ENCODE results near the gene GAS2L2.
"Not testable (repeated sequence)": the region's sequence is repeated elsewhere in the genome, so short reads cannot be mapped to it uniquely, and the experiment has no call there.

The GAS2L2 gene

DNA sequence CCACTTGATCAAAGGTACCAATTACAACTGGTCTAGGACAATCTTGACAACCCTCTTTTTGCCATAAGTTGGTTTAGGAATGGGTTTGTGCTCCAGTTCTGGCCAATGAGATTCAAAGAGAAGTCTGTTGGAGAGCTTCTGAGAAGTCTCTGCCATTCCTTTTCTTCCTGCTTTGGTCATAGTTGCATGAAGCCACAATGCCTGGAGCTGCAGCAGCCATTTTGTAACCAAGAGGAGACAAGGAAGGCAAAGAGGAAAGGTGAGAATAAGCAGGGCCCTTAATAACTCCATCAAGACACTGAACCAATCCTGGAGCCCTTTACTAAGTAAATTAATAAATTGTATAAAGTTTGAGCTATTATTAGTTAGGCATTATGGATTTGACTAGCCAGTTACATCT lies 4.2 kb upstream of the GAS2L2 start:
- H3K9me3 ChIP-seq (replicated peaks in 1 of 11) = 0 out of 22 replicates have a peak, but pooled peaks cover 0 to 3% (median 0%) of the 10 kb centered on the region in 11 experiments
- H3K9ac ChIP-seq = no peak overlapping the region
- H4K20me1 ChIP-seq = peaks cover 0 to 8% (median 0%) of the 10 kb centered on the region in 11 experiments; a peak in 2 of 22 replicates
- H3K27ac ChIP-seq = no peak overlapping the region
- no peaks in the 10 kb centered on the region for H3K36me3 ChIP-seq
- H3K4me1 ChIP-seq = peaks cover 4 to 14% (median 7%) of the 10 kb centered on the region in 10 experiments; a peak in 16 of 20 replicates
- no peak overlapping the region for H3K4me3 ChIP-seq
- no peak overlapping the region for H3K4me2 ChIP-seq
- no peak for TF ChIP-seq Cebpa-rat (IDR thresholded peaks at IDR 0.05)
- H3K27me3 ChIP-seq = peaks cover 0 to 5% (median 0%) of the 10 kb centered on the region in 11 experiments; a peak in 3 of 22 replicates

GRCh38 chr17:35752471-35752870 lies 568 bp downstream of the GAS2L2 start:
- Histone ChIP-seq H3K36me3 (no peaks in the 10 kb centered on the region), H3K27me3 (peaks cover 27 to 38% (median 34%) of the 10 kb centered on the region in 11 experiments), H3K4me1 (peaks cover 13 to 22% (median 18%) of the 10 kb centered on the region in 10 experiments; a peak in 19 of 20 replicates), H3K9ac (no peak overlapping the region), H3K9me3 (replicated peaks in 1 of 11) (0 out of 22 replicates have a peak, but pooled peaks cover 0 to 3% (median 0%) of the 10 kb centered on the region in 11 experiments), H3K27ac (no peak overlapping the region), H4K20me1 (peaks cover 0 to 30% (median 0%) of the 10 kb centered on the region in 11 experiments; a peak in 6 of 22 replicates), H3K4me3 (no peak overlapping the region), H3K4me2 (peak overlapping the region in 8 of 11 experiments; percentile 4 to 59 (median 30); a peak in 10 of 22 replicates)
- TF ChIP-seq Cebpa-rat (IDR thresholded peaks at IDR 0.05) = no peak

DNA sequence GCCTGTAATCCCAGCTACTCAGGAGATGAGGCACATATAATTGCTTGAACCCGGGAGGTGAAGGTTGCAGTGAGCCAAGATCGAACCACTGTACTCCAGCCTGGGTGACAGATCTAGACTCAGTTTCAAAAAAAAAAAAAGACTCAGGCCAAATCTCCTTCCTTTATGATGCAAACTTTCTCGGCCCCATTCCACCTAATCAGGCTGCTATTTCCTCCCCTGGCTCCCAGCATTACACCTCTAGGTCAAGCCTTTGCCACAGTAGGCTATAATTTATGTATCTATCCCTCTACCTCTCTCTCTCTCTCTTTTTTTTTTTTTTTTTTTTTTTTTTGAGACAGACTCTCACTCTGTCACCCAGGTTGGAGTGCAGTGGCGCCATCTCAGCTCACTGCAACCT lies 1.5 kb downstream of the GAS2L2 start:
- H3K27ac ChIP-seq; H3K36me3 ChIP-seq; H3K4me2 ChIP-seq; H3K9me3 ChIP-seq (replicated peaks in 1 of 11); H3K4me3 ChIP-seq; H3K9ac ChIP-seq: not testable (repeated sequence)
- H3K27me3 ChIP-seq = peaks cover 27 to 38% (median 34%) of the 10 kb centered on the region in 11 experiments
- H4K20me1 ChIP-seq = peaks cover 0 to 33% (median 0%) of the 10 kb centered on the region in 11 experiments; a peak in 6 of 22 replicates
- H3K4me1 ChIP-seq = peaks cover 13 to 22% (median 17%) of the 10 kb centered on the region in 10 experiments; a peak in 19 of 20 replicates

DNA sequence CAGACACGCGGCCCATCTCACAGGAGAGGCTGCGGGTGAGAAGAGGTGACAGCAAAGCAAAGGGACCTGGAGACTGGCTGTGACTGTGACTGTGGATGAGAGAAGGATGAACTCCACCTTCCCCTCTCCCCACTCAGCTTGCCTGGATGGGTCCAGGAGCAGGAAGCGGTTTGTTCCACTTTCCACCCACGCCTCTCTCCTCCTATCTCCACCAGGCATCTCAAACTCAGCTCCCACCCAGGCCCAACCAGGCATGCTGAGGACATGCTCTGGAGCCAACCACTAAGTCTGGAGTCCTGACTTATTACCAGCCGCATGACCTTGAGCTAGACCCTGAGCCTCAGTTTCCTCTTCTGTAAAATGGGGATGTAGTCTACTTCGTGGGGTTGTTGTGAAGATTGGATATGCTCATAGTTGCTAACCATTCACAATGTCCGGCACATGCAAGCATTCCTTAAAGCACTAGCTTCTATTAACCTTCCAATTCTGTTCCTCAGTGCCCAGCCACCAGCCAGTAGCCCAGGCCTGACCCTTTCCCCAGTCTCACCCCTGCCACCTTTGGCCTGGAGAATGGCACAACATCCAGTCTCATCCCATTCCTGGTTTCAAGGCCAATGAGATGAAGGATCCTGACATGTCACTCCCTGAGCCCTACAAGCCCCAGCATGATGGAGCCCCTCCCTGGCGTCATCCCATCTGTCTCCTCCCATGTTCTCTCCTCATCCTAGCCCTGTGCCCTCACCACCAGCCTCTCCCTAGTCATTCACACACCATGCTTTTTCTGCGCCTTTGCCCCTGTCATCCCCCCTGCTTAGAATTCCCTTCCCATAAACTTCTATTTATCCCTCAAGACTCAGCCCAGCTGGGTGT lies 2.3 kb downstream of the GAS2L2 start:
- TF ChIP-seq Cebpa-rat (IDR thresholded peaks at IDR 0.05) = no peak
- Histone ChIP-seq H3K4me2 (peak overlapping the region; percentile 41 to 71 (median 61)), H3K4me1 (peaks cover 10 to 22% (median 17%) of the 10 kb centered on the region in 10 experiments; a peak in 19 of 20 replicates), H3K4me3 (peak overlapping the region in 2 of 10 experiments; percentile 18 to 28; a peak in 1 of 20 replicates), H4K20me1 (peaks cover 0 to 41% (median 0%) of the 10 kb centered on the region in 11 experiments; a peak in 6 of 22 replicates), H3K9ac (0 out of 22 replicates have a peak overlapping the region, but pooled peaks of 2 of the 11 experiments have one; percentile 4 to 22), H3K36me3 (no peaks in the 10 kb centered on the region), H3K9me3 (replicated peaks in 1 of 11) (no peaks in the 10 kb centered on the region), H3K27ac (no peak overlapping the region), H3K27me3 (peaks cover 27 to 38% (median 34%) of the 10 kb centered on the region in 11 experiments)

DNA sequence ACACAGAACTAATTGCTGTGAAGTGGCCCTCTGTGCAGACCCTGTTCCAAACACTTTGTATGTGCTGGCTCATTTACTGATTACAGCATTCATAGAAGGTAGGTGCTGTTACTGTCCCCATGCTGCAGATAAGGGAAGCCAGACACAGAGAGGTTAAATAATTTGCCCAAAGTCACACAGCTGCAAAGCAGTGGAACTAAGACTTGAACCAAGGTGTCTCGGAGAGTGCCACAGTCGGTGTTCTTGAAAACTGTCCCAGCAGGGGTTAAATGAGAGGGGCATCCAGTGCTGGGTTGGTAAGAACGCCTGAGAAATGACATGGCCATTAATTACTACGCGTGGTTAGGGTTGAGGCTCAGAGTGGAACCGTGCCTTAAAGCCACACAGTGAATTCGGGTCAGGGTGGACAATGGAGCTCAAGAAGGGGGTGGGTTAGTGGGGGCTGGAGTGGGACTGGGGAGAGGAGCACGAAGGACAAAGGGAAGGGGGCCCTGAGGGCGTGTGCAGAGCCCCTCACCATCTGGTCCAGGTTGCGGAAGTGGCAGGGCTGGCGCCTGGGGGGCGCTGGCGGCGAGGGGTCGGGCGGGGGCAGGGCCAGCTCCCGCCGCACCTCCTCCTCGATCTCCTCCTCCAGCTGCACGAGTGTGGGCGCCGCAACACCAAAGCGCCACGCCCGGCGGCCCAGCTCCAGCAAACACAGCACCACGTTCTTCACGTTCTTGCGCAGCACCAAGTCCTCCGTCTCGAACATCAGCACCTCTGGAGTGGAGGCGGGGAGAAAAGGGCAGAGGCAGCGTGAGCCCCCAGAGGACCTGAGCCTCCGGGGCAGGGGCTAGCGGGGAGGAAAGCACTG lies 3.3 kb downstream of the GAS2L2 start:
- H3K9me3 ChIP-seq (replicated peaks in 1 of 11) = no peaks in the 10 kb centered on the region
- no peak for TF ChIP-seq Cebpa-rat (IDR thresholded peaks at IDR 0.05)
- H3K4me3 ChIP-seq = peak overlapping the region in 3 of 10 experiments; percentile 18 to 28 (median 23); a peak in 2 of 20 replicates
- peak overlapping the region; percentile 41 to 71 (median 61) for H3K4me2 ChIP-seq
- H3K36me3 ChIP-seq = no peaks in the 10 kb centered on the region
- H3K27me3 ChIP-seq = peaks cover 27 to 38% (median 34%) of the 10 kb centered on the region in 11 experiments
- peaks cover 0 to 44% (median 0%) of the 10 kb centered on the region in 11 experiments; a peak in 9 of 22 replicates for H4K20me1 ChIP-seq
- H3K27ac ChIP-seq = no peak overlapping the region
- H3K9ac ChIP-seq = 0 out of 22 replicates have a peak overlapping the region, but pooled peaks of 2 of the 11 experiments have one; percentile 4 to 22
- peaks cover 8 to 22% (median 17%) of the 10 kb centered on the region in 10 experiments; a peak in 19 of 20 replicates for H3K4me1 ChIP-seq

DNA sequence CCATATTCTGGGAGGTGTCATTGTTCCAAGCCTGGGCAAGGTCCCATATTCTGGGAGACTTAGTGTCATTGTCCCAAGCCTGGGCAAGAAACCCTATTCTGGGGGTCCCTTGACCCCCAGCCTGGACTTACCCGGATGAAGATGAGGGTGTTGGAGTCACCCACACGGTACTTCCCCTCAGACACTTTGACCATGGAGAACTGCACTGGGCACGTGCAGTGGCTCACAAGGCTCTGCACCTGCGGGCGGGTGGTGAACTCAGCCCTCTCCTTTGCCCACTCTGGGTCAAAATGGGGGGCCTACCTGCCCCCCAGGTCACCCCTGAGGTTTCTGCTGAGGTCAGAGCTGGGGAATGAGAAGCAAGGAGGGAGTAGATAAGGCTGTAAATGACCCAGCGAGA lies 4.1 kb downstream of the GAS2L2 start:
- H3K9me3 ChIP-seq (replicated peaks in 1 of 11) = no peaks in the 10 kb centered on the region
- peaks cover 27 to 38% (median 34%) of the 10 kb centered on the region in 11 experiments for H3K27me3 ChIP-seq
- TF ChIP-seq Cebpa-rat (IDR thresholded peaks at IDR 0.05) = no peak
- no peaks in the 10 kb centered on the region for H3K36me3 ChIP-seq
- H4K20me1 ChIP-seq = peaks cover 0 to 51% (median 0%) of the 10 kb centered on the region in 11 experiments; a peak in 9 of 22 replicates
- H3K9ac ChIP-seq = no peak overlapping the region
- H3K4me3 ChIP-seq = no peak overlapping the region
- no peak overlapping the region for H3K4me2 ChIP-seq
- H3K4me1 ChIP-seq = peaks cover 8 to 22% (median 17%) of the 10 kb centered on the region in 10 experiments; a peak in 19 of 20 replicates
- H3K27ac ChIP-seq = no peak overlapping the region

DNA sequence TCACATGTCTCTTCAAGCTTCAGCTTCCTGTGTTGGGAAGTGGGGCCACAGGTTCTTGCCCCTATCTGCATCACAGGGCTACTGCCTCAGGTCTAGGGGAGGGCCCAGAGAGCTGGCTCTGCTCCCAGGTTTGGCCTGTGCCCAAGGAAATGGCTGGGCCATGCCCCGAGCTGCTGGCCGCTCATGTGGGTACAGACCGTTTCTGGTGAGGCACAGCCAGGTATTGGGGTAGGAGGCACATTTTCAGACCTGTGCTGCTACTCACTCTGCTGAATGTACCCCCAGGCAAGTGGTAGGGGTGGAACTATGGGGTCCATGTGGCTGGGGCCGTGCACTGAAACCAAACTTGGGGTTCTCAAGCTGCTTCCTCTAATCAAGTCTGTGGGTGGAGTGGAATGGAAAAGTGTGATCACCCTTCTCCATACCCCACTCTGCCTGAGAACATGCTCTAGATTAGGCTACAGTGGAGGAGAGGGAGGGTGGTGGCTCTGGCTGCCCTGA lies 4.6 kb downstream of the GAS2L2 start:
- Histone ChIP-seq H3K9ac (no peak overlapping the region), H3K9me3 (replicated peaks in 1 of 11) (no peaks in the 10 kb centered on the region), H3K27me3 (peaks cover 29 to 42% (median 38%) of the 10 kb centered on the region in 11 experiments), H3K36me3 (no peaks in the 10 kb centered on the region), H3K4me2 (no peak overlapping the region), H3K4me1 (peaks cover 8 to 22% (median 17%) of the 10 kb centered on the region in 10 experiments; a peak in 19 of 20 replicates), H3K4me3 (no peak overlapping the region), H4K20me1 (peaks cover 0 to 51% (median 2%) of the 10 kb centered on the region in 11 experiments; a peak in 9 of 22 replicates), H3K27ac (no peak overlapping the region)
- no peak for TF ChIP-seq Cebpa-rat (IDR thresholded peaks at IDR 0.05)

DNA sequence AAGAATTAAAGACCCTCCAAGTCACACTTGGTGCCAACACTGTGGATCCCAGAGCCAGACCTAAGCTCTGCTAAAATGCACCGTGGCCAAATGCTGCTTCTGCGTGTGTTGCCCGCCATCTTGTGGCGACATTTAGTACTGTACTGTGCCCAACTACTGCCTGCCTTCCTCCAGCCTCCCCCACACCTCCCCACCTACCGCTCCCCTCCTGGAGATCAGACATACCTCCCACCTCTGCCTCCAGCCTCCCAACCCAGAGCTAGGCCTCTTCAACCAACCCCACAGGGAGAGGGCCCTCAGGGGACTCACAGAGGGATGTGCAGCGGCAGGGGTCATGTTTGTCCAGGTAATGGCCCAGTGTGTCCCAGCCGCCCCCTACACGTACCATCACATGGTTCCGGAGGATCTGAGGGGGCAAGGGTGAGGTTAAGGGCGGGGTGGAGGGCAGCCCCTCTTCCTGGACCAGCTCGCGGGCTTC lies 5.5 kb downstream of the GAS2L2 start:
- no peak for TF ChIP-seq Cebpa-rat (IDR thresholded peaks at IDR 0.05)
- no peak overlapping the region for H3K27ac ChIP-seq
- no peaks in the 10 kb centered on the region for H3K36me3 ChIP-seq
- H3K4me1 ChIP-seq = peaks cover 8 to 18% (median 13%) of the 10 kb centered on the region in 10 experiments; a peak in 19 of 20 replicates
- peaks cover 36 to 50% (median 46%) of the 10 kb centered on the region in 11 experiments for H3K27me3 ChIP-seq
- no peaks in the 10 kb centered on the region for H3K9me3 ChIP-seq (replicated peaks in 1 of 11)
- peaks cover 0 to 52% (median 8%) of the 10 kb centered on the region in 11 experiments; a peak in 10 of 22 replicates for H4K20me1 ChIP-seq
- H3K4me2 ChIP-seq = no peak overlapping the region
- no peak overlapping the region for H3K4me3 ChIP-seq
- H3K9ac ChIP-seq = no peak overlapping the region

Measured in BLaER1 treated with 17β-estradiol and CSF1 and Interleukin-3, amounts not matched to agents 10 nM and 100 nM (cell line).